Transverse colon (tissue), 4 donors: ENCODE measurements around the gene LMF2.

Source experiments
- CTCF ChIP-seq, 5 experiments: fragments of 200-600 bp in 3 of 5; fragments of 450-650 bp in 2 of 5; sonication (generic) in 3 of 5; IDR thresholded peaks; 1 replicate in 2 of 5; 2 replicates in 3 of 5; pipeline ENCODE4 v1.5.1; 2016 to 2017; ENCODE audit warnings: antibody characterized with exemption in 5 of 5, inconsistent platforms in 3 of 5, mild to moderate bottlenecking in 2 of 5, moderate library complexity in 1 of 5
- EP300 ChIP-seq: sonication (generic); formaldehyde crosslinking; IDR thresholded peaks from one replicate; pipeline ENCODE4 v1.6.1; 2017; ENCODE audit warnings: antibody characterized with exemption, low read depth
- POLR2A ChIP-seq: fragments of 450-650 bp; IDR thresholded peaks from one replicate; pipeline ENCODE4 v1.6.1; 2016; ENCODE audit warnings: antibody characterized with exemption, mild to moderate bottlenecking, moderate library complexity
- POLR2AphosphoS5 ChIP-seq, 3 donors: sonication (generic); formaldehyde crosslinking; IDR thresholded peaks; one replicate each; pipeline ENCODE4 v1.6.1; 2016; ENCODE audit warnings: antibody characterized with exemption in 3 of 3

DNA sequence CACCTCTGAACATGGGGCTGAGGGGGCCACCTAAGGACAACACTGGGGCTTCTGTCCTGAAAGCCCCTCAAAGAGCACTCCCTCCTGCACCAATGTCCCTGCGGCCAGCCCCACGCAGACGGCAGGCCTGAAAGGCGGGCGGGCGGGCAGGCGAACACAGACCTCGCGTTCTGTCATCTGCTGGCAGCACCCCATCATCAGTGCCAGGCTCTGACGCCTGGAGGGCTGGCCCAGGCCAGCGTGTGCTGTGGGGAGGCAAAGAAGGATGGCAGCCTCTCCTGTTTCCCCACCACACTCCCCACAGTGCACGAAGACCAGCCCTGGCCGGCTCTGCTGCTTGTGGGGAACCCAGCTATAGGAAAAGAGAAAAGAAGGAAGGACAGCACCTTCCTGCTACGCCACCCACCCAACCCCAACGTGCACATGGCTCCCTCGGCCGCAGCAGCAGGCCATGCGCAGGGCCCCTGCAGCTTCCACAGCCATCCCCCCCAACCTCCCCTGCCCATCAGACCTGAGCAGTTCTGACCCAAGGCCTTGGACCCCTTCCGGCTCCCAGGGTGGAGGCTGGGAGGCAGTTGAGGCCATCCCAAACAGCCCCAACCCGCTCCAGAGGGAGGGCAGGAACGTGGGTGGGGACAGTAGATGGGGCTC, 36.2 kb downstream of the LMF2 start:
- TF ChIP-seq CTCF (IDR thresholded peaks at IDR 0.05), result no peak
- TF ChIP-seq POLR2A, result no peak
- no peak for TF ChIP-seq EP300
- no peak for TF ChIP-seq POLR2AphosphoS5 (IDR thresholded peaks at IDR 0.05)
